ENCODE data around the gene ARF3. TPM values are rescaled to one million over a fixed set of nuclear protein-coding genes. Genes with fewer than 3 reads are reported as not detected.

ARF3 gene
- total and polyA plus RNA-seq, 12 donors = 30.3 to 90.8 (median 53.8) TPM

DNA sequence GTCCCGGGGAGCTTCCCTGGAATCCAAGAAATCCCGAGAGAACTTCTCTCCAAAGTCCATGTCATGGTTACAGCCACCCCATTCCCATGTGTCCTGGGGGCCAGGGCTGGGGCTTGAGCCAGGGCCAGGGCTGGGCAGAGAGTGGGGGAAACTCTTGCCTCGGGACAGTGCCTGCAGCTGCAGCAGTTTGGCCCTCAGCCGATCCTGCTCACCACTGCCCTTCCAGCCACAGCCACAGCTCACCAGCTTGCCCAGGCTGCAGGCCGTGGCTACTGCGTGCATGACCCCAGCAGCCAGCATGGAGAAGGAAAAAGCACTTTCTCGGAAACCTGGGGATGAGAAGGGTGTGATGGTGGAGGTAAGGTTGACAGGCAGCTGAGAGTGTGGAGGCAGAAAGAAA lies 10.7 kb upstream of the ARF3 start:
- DNase-seq = no peak
- H3K27me3 ChIP-seq = peaks cover 14 to 55% (median 42%) of the 10 kb centered on the region in 7 donors

GRCh38 chr12:48966177-48966895 lies 9.0 kb upstream of the ARF3 start:
- intact Hi-C loops (cut with DNase I) = loop anchor here in 1 of 10 donors (1.0 kb wide), 1 partner anchor 12 kb away; the partner anchor contains the start of gene WNT1
- Histone ChIP-seq H3K27me3 (peaks cover 12 to 41% (median 26%) of the 10 kb centered on the region in 7 donors), H3K4me3 (no peak overlapping the region), H3K36me3 (no peaks in the 10 kb centered on the region), H3K27ac (no peak overlapping the region), H3K9me3 (no peaks in the 10 kb centered on the region), H3K4me1 (peaks cover 5 to 19% (median 14%) of the 10 kb centered on the region in 9 donors)
- WGBS, 2 donors = 48 to 56% methylated on average over 20 of the region's 20 CpGs
- TF ChIP-seq CTCF (IDR thresholded peaks at IDR 0.05) = no peak
- no peak for DNase-seq
- ATAC-seq = no peak

More for the DNA sequence above, 10.7 kb upstream of the ARF3 start:
- no peak for TF ChIP-seq CTCF (IDR thresholded peaks at IDR 0.05)
- Histone ChIP-seq H3K4me1 (peaks cover 6 to 27% (median 16%) of the 10 kb centered on the region in 9 donors), H3K9me3 (no peaks in the 10 kb centered on the region), H3K27ac (no peak overlapping the region), H3K36me3 (no peaks in the 10 kb centered on the region), H3K4me3 (no peak overlapping the region)
- WGBS, 2 donors = 65 to 72% methylated on average over 7 of the region's 7 CpGs
- ATAC-seq = no peak
- intact Hi-C loops (cut with DNase I) = no loop called here

DNA sequence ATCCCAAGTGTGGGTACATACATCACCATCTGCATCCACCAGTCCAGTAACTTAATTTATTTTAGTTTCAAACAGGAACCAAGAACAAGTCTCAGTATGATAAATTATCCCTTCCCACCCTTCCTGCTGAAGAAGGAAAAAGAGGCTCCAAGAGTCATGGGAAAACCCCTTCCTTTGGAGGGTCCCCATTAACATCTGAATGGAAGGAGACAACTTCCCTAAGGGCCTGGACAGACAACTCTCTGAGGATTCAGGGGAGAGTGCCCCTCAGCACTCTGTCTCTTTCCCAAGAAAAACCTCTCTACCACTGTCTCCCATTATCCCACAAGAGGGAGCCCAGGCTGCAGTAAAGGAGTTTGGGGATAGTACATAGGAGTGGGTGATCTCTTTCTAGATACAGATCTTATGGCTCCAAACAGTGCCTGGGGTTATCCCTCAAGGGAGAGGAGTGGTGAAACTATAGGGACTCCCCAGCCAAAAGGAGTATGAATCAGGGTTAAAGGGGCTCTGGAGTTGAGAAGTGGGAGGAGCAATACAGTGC lies 8.1 kb upstream of the ARF3 start:
- TF ChIP-seq CTCF (IDR thresholded peaks at IDR 0.05) = peak in 4 of 9 donors; percentile 11 to 35 (median 24)
- no peak for ATAC-seq
- H3K36me3 ChIP-seq = no peaks in the 10 kb centered on the region
- peaks cover 3 to 37% (median 23%) of the 10 kb centered on the region in 7 donors for H3K27me3 ChIP-seq
- no peak overlapping the region for H3K4me3 ChIP-seq
- no peak for DNase-seq
- no peak overlapping the region for H3K27ac ChIP-seq
- peaks cover 0 to 11% (median 7%) of the 10 kb centered on the region in 9 donors for H3K4me1 ChIP-seq
- intact Hi-C loops (cut with DNase I) = no loop called here
- no peaks in the 10 kb centered on the region for H3K9me3 ChIP-seq

- H3K4me1 ChIP-seq = peaks cover 0 to 13% (median 5%) of the 10 kb centered on the region in 9 donors
- H3K9me3 ChIP-seq = no peaks in the 10 kb centered on the region
- intact Hi-C loops (cut with DNase I) = no loop called here
- no peak for ATAC-seq
- H3K36me3 ChIP-seq = no peaks in the 10 kb centered on the region
- H3K27me3 ChIP-seq = peaks cover 0 to 24% (median 4%) of the 10 kb centered on the region in 7 donors
- no peak for DNase-seq
- no peak for TF ChIP-seq CTCF (IDR thresholded peaks at IDR 0.05)
- no peak overlapping the region for H3K27ac ChIP-seq
- H3K4me3 ChIP-seq = no peak overlapping the region
Measured at GRCh38 chr12:48961801-48962200, 4.5 kb upstream of the ARF3 start.

Measured in heart right ventricle (tissue), 16 donors.